K562 (cell line): Measurements from ENCODE around the gene SLC26A2. TPM values are rescaled to one million over a fixed set of nuclear protein-coding genes. Genes with fewer than 3 reads are reported as not detected.

Source experiments
- BHLHE40 ChIP-seq: IDR thresholded peaks from 2 replicates; pipeline ENCODE4 v1.6.1; 2011; ENCODE audit warnings: low read length, improper control_type of control experiment
- SRSF1 ChIP-seq: fragments of 200-400 bp; formaldehyde crosslinking; IDR thresholded peaks from 2 replicates; pipeline ENCODE4 v1.6.1; 2017; ENCODE audit warnings: mild to moderate bottlenecking, low read depth, low read length, moderate library complexity
- TEAD1 ChIP-seq, 2 experiments: fragments of 450-650 bp in 1 of 2; sonication (generic) in 1 of 2; formaldehyde crosslinking; IDR thresholded peaks; 2 replicates each; pipeline versions ENCODE4 v1.4.0 to v1.8.0; 2020 to 2022; ENCODE audit warnings: mild to moderate bottlenecking in 2 of 2, missing genetic modification reagents in 1 of 2
- ZBTB9 ChIP-seq: fragments of 450-650 bp; formaldehyde crosslinking; IDR thresholded peaks from 2 replicates; pipeline ENCODE4 v1.4.0; 2020; ENCODE audit warnings: mild to moderate bottlenecking, moderate library complexity
- ZNF24 ChIP-seq: fragments of 450-650 bp; IDR thresholded peaks from 2 replicates; pipeline ENCODE4 v1.6.1; 2016
- polyA plus RNA-seq, 8 experiments: library from polyadenylated mRNA; depleted of rRNA in 4 of 8; stranded (reverse) in 5 of 8; unstranded in 3 of 8; fragments of >200 nt; fragmentation: Nextera tagmentation in 2 of 8; fragmentation: Illumina TruSeq in 1 of 8; extraction: Ambion mirVana in 2 of 8; extraction: Trizol in 1 of 8; gene quantifications; 2 replicates each; pipeline versions ENCODE4 v1.2.1 to v1.2.3, GENCODE V29; 2011 to 2014; ENCODE audit warnings: inconsistent platforms in 1 of 8, missing spikeins in 1 of 8
- total RNA-seq, 7 experiments: library from RNA; depleted of rRNA in 6 of 7; stranded (reverse); fragments of >200 nt in 6 of 7; fragmentation: Illumina TruSeq in 2 of 7; extraction: Trizol in 2 of 7; gene quantifications; 2 replicates each; pipeline versions ENCODE4 v1.2.1 to v1.2.3, GENCODE V29; 2011 to 2021; ENCODE audit warnings: low replicate concordance in 1 of 7
- TF ChIP-seq, protein P1 (sequence below): IDR thresholded peaks from 2 replicates; pipeline ENCODE4 v1.6.1; 2014; ENCODE audit warnings: antibody characterized with exemption
- TF ChIP-seq, protein P2 (sequence below): fragments of 200-600 bp; sonication (generic); IDR thresholded peaks from one replicate; pipeline ENCODE4 v1.6.1; 2012; ENCODE audit warnings: mild to moderate bottlenecking, low read depth, low read length, inconsistent platforms

SLC26A2 gene
- total and polyA plus RNA-seq, 9 of the 15 experiments (the other 6 are each of a cell fraction or from before 2014, with no cell fraction given) = 1.1 to 6.3 (median 3.6) TPM

DNA sequence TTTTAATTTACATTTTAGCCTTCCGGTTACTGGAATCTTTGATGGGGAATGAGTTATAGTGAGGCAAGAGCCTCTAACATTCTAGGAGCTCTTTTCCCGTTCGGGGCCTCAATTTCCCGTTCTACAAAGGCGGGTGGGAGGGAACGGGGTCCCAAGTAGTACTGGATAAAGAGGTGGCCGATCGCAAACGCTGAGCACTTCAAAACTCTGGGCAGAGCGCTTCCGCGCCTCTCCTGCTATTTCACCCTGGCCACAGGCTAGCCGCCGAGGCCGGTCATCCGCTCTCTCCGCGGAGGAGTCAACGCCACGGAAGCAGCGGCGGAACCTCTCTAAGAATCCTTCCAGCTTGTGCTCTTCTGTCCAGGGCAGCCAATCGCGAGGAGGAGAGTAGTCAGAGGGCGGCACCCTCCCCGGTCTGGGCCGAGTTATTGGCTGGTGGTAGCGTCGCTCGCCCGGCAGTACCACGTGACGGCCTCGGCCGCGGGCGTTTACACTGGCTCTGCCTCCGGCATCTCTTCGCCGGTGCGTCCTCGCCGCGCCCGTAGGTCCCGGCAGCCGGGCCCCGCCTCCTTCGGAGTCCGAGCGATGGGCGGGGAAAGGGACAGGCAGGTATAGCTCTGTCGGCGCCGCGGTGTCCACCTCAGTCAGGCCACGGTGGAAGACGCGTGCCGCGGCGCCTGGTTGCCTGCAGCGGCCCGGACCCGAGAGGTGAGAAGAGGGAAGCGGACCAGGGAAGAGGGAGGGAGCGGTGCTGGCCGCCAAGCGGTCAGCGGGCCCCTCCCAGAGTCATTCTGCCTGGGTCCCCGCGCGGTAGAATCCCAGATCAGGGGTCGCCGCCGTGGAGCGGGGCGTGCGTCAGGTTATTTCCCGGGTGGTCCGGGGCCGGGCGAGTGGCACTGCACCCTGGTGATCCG, at the start of gene SLC26A2 (continued):
- TF ChIP-seq, protein P1, sequence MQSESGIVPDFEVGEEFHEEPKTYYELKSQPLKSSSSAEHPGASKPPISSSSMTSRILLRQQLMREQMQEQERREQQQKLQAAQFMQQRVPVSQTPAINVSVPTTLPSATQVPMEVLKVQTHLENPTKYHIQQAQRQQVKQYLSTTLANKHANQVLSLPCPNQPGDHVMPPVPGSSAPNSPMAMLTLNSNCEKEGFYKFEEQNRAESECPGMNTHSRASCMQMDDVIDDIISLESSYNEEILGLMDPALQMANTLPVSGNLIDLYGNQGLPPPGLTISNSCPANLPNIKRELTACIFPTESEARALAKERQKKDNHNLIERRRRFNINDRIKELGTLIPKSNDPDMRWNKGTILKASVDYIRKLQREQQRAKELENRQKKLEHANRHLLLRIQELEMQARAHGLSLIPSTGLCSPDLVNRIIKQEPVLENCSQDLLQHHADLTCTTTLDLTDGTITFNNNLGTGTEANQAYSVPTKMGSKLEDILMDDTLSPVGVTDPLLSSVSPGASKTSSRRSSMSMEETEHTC = 0 out of 2 replicates have a peak, but pooled peaks have one; percentile 24
- TF ChIP-seq TEAD1 (CRISPR knock-in tag; IDR thresholded peaks at IDR 0.05) = peak in 1 of 2 experiments; percentile 72; a peak in 1 of 4 replicates
- peak; percentile 79 for TF ChIP-seq BHLHE40
- TF ChIP-seq ZBTB9 (CRISPR knock-in tag) = 0 out of 2 replicates have a peak, but pooled peaks have one; percentile 10
- TF ChIP-seq SRSF1 = no peak
- TF ChIP-seq, protein P2, sequence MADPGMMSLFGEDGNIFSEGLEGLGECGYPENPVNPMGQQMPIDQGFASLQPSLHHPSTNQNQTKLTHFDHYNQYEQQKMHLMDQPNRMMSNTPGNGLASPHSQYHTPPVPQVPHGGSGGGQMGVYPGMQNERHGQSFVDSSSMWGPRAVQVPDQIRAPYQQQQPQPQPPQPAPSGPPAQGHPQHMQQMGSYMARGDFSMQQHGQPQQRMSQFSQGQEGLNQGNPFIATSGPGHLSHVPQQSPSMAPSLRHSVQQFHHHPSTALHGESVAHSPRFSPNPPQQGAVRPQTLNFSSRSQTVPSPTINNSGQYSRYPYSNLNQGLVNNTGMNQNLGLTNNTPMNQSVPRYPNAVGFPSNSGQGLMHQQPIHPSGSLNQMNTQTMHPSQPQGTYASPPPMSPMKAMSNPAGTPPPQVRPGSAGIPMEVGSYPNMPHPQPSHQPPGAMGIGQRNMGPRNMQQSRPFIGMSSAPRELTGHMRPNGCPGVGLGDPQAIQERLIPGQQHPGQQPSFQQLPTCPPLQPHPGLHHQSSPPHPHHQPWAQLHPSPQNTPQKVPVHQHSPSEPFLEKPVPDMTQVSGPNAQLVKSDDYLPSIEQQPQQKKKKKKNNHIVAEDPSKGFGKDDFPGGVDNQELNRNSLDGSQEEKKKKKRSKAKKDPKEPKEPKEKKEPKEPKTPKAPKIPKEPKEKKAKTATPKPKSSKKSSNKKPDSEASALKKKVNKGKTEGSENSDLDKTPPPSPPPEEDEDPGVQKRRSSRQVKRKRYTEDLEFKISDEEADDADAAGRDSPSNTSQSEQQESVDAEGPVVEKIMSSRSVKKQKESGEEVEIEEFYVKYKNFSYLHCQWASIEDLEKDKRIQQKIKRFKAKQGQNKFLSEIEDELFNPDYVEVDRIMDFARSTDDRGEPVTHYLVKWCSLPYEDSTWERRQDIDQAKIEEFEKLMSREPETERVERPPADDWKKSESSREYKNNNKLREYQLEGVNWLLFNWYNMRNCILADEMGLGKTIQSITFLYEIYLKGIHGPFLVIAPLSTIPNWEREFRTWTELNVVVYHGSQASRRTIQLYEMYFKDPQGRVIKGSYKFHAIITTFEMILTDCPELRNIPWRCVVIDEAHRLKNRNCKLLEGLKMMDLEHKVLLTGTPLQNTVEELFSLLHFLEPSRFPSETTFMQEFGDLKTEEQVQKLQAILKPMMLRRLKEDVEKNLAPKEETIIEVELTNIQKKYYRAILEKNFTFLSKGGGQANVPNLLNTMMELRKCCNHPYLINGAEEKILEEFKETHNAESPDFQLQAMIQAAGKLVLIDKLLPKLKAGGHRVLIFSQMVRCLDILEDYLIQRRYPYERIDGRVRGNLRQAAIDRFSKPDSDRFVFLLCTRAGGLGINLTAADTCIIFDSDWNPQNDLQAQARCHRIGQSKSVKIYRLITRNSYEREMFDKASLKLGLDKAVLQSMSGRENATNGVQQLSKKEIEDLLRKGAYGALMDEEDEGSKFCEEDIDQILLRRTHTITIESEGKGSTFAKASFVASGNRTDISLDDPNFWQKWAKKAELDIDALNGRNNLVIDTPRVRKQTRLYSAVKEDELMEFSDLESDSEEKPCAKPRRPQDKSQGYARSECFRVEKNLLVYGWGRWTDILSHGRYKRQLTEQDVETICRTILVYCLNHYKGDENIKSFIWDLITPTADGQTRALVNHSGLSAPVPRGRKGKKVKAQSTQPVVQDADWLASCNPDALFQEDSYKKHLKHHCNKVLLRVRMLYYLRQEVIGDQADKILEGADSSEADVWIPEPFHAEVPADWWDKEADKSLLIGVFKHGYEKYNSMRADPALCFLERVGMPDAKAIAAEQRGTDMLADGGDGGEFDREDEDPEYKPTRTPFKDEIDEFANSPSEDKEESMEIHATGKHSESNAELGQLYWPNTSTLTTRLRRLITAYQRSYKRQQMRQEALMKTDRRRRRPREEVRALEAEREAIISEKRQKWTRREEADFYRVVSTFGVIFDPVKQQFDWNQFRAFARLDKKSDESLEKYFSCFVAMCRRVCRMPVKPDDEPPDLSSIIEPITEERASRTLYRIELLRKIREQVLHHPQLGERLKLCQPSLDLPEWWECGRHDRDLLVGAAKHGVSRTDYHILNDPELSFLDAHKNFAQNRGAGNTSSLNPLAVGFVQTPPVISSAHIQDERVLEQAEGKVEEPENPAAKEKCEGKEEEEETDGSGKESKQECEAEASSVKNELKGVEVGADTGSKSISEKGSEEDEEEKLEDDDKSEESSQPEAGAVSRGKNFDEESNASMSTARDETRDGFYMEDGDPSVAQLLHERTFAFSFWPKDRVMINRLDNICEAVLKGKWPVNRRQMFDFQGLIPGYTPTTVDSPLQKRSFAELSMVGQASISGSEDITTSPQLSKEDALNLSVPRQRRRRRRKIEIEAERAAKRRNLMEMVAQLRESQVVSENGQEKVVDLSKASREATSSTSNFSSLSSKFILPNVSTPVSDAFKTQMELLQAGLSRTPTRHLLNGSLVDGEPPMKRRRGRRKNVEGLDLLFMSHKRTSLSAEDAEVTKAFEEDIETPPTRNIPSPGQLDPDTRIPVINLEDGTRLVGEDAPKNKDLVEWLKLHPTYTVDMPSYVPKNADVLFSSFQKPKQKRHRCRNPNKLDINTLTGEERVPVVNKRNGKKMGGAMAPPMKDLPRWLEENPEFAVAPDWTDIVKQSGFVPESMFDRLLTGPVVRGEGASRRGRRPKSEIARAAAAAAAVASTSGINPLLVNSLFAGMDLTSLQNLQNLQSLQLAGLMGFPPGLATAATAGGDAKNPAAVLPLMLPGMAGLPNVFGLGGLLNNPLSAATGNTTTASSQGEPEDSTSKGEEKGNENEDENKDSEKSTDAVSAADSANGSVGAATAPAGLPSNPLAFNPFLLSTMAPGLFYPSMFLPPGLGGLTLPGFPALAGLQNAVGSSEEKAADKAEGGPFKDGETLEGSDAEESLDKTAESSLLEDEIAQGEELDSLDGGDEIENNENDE = no peak
- peak; percentile 7; the same call in 1 of the 2 replicates for TF ChIP-seq ZNF24
